GM18526 (cell line): Measurements from ENCODE around the gene MPZL1.

Experiments
- POLR2A ChIP-seq: IDR thresholded peaks from 3 replicates; pipeline ENCODE4 v1.6.1; 2011; ENCODE audit not compliant: insufficient read length; ENCODE audit errors: extremely low read depth

Gene MPZL1

GRCh38 chr1:167825419-167826079 lies 103.8 kb downstream of the MPZL1 start:
- no peak for TF ChIP-seq POLR2A

GRCh38 chr1:167826127-167826526 lies 104.3 kb downstream of the MPZL1 start:
- no peak for TF ChIP-seq POLR2A

- no peak for TF ChIP-seq POLR2A
Observed at GRCh38 chr1:167829868-167830267, 108.1 kb downstream of the MPZL1 start.

GRCh38 chr1:167832693-167833092 lies 110.9 kb downstream of the MPZL1 start:
- TF ChIP-seq POLR2A: no peak

- no peak for TF ChIP-seq POLR2A
Observed at GRCh38 chr1:167833904-167834303, 112.1 kb downstream of the MPZL1 start.

GRCh38 chr1:167836197-167836596 lies 114.4 kb downstream of the MPZL1 start:
- TF ChIP-seq POLR2A: no peak

GRCh38 chr1:167837326-167837725 lies 115.5 kb downstream of the MPZL1 start:
- no peak for TF ChIP-seq POLR2A

GRCh38 chr1:167839009-167839408 lies 117.2 kb downstream of the MPZL1 start:
- TF ChIP-seq POLR2A: no peak
